NK-92 treated with Interleukin-12 subunit alpha and Interleukin-12 subunit beta, amount 100 ng/mL, for 24 hours (cell line): ENCODE results near the gene AARS2.
"Not testable (repeated sequence)": the region's sequence is repeated elsewhere in the genome, so short reads cannot be mapped to it uniquely, and the experiment has no call there.

Experiments
- DNase-seq: peaks from one replicate; lab custom pipeline; 2025; lab: John Stamatoyannopoulos, UW

AARS2 gene

GRCh38 chr6:44329858-44330257 lies 16.7 kb upstream of the AARS2 start:
- DNase-seq = no peak

GRCh38 chr6:44328203-44328602 lies 15.1 kb upstream of the AARS2 start:
- DNase-seq = not testable (repeated sequence)

- no peak for DNase-seq
Measured at GRCh38 chr6:44327760-44328159, 14.6 kb upstream of the AARS2 start.

- DNase-seq = no peak
Measured at GRCh38 chr6:44327096-44327495, 13.9 kb upstream of the AARS2 start.

GRCh38 chr6:44321210-44321609 lies 8.1 kb upstream of the AARS2 start:
- no peak for DNase-seq

- not testable (repeated sequence) for DNase-seq
Measured at GRCh38 chr6:44317136-44317631, 4.0 kb upstream of the AARS2 start.

- DNase-seq = no peak
Measured at GRCh38 chr6:44316481-44316880, 3.3 kb upstream of the AARS2 start.

- DNase-seq = no peak
Measured at GRCh38 chr6:44315951-44316350, 2.8 kb upstream of the AARS2 start.

GRCh38 chr6:44315516-44315915 lies 2.4 kb upstream of the AARS2 start:
- DNase-seq = no peak

GRCh38 chr6:44314657-44315056 lies 1.5 kb upstream of the AARS2 start:
- not testable (repeated sequence) for DNase-seq

GRCh38 chr6:44311767-44312166 lies 1.4 kb downstream of the AARS2 start:
- DNase-seq = no peak

- no peak for DNase-seq
Measured at GRCh38 chr6:44311304-44311703, 1.8 kb downstream of the AARS2 start.

GRCh38 chr6:44310241-44310640 lies 2.9 kb downstream of the AARS2 start:
- no peak for DNase-seq

GRCh38 chr6:44309631-44310030 lies 3.5 kb downstream of the AARS2 start:
- no peak for DNase-seq

GRCh38 chr6:44309092-44309491 lies 4.1 kb downstream of the AARS2 start:
- DNase-seq = no peak

GRCh38 chr6:44307217-44307616 lies 5.9 kb downstream of the AARS2 start:
- no peak for DNase-seq

- DNase-seq = no peak
Measured at GRCh38 chr6:44306710-44307109, 6.4 kb downstream of the AARS2 start.

- no peak for DNase-seq
Measured at GRCh38 chr6:44305200-44305725, 7.9 kb downstream of the AARS2 start.

- no peak for DNase-seq
Measured at GRCh38 chr6:44304282-44305199, 8.6 kb downstream of the AARS2 start.

GRCh38 chr6:44303842-44304241 lies 9.3 kb downstream of the AARS2 start:
- no peak for DNase-seq

GRCh38 chr6:44302856-44303255 lies 10.3 kb downstream of the AARS2 start:
- DNase-seq = no peak

GRCh38 chr6:44301782-44302564 lies 11.2 kb downstream of the AARS2 start:
- DNase-seq = no peak

GRCh38 chr6:44301106-44301505 lies 12.0 kb downstream of the AARS2 start:
- DNase-seq = no peak
